ENCODE measurements around the gene TBATA.
A peak's percentile ranks its signal among the peaks of the same experiment; 100 is the strongest.
"Not testable (repeated sequence)": the region's sequence is repeated elsewhere in the genome, so short reads cannot be mapped to it uniquely, and the experiment has no call there.

Gene TBATA

DNA sequence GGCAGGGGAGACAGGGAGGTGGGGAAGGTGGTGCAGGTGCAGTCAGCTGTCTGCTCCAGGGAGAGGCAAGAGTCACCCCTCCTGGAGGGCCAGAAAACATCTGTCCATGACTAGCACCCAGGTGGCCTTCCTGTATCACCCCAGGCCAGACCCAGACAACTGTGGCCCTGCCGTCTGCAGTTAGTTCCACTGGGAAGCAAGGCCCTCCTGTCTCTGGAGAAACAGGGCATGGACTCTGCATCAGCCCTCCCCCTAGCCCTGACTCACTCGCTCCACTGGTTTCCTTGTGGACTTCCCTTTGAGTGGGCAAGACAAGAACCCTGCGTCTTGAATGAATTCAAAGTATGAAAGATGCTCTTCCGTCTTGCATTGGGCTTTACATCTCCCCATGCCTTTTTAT is 12.6 kb downstream of the TBATA start:
- TF ChIP-seq, protein P1, sequence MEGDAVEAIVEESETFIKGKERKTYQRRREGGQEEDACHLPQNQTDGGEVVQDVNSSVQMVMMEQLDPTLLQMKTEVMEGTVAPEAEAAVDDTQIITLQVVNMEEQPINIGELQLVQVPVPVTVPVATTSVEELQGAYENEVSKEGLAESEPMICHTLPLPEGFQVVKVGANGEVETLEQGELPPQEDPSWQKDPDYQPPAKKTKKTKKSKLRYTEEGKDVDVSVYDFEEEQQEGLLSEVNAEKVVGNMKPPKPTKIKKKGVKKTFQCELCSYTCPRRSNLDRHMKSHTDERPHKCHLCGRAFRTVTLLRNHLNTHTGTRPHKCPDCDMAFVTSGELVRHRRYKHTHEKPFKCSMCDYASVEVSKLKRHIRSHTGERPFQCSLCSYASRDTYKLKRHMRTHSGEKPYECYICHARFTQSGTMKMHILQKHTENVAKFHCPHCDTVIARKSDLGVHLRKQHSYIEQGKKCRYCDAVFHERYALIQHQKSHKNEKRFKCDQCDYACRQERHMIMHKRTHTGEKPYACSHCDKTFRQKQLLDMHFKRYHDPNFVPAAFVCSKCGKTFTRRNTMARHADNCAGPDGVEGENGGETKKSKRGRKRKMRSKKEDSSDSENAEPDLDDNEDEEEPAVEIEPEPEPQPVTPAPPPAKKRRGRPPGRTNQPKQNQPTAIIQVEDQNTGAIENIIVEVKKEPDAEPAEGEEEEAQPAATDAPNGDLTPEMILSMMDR (IDR thresholded peaks at IDR 0.05; ENCODE audit: control extremely low read depth, extremely low read depth, low read depth, missing control alignments), result no peak
- ChIA-PET POLR2A (no interaction called here), CTCF (interaction anchor here (2.1 kb wide), 1 partner anchor 12 kb away, joined by 6 read pairs; no protein-coding TSS in a partner anchor)
- peak; percentile 6 for DNase-seq (ENCODE audit: extremely low spot score)

DNA sequence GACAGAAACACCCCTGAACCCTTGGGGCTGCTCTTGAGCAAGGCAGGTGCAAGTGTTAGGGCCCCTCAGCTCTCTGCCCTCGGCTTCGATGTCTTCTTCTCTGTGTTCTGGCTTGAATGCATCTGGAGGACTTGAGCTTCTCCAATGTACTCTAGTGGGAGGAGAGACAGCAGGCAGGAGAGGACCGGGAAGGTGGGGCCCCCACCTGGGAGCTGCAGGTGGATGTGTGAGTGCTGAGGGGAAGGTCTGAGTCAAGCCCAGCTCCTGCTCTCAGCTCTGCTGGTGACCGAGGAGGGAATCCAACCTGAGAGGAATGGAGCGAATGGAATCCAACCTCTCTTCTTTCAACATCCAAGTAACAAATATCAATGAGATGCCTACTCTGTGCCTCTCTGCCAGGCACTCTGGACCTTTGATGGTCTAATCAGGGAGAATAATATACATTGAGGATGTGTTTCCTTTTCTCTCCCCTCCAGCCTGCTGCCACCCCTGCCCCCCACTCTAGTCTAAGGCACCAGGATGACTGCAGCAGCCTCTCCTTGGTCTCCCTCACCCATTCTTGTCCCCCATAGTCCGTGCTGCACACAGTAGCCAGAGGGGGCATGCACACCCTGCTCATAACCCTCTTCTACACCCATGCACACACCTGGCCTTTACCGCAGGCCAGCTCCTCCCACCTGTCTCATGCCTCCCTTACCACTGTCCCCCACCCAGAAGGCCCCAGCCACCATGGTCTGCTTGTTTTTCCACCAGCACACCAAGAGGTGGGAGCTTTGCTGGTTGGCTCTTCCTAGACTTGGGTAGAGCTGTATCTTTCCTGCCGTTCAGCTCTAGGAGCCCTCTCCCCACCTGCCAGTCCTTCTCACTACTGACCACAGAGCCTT is 13.6 kb downstream of the TBATA start:
- TF ChIP-seq, protein P1 (IDR thresholded peaks at IDR 0.05; ENCODE audit: control extremely low read depth, extremely low read depth, low read depth, missing control alignments), result no peak
- ChIA-PET CTCF (interaction anchor here (1.6 kb wide), 1 partner anchor 10 kb away, joined by 5 read pairs; no protein-coding TSS in a partner anchor), POLR2A (no interaction called here)

DNA sequence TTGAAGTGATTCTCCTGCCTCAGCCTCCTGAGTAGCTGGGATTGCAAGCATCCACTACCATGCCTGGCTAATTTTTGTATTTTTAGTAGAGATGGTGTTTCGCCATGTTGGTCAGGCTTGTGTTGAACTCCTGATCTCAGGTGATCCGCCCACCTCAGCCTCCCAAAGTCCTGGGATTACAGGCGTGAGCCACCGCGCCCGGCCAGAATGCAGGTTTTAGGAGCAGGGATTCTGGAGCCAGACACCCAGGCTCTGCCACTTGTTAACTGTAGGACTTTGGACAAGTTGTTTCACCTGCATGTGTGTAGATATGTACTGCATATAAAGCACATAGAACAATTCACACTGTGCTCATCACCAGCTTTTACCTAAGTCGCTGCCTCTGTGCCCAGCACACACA is 14.7 kb downstream of the TBATA start:
- DNase-seq (ENCODE audit: extremely low spot score); POLR2A ChIA-PET: not testable (repeated sequence)
- CTCF ChIA-PET, result interaction anchor here (0.8 to 1.6 kb wide), 2 partner anchors 9 to 12 kb away, joined by 4 to 5 read pairs; no protein-coding TSS in a partner anchor

More for the DNA sequence above, 13.6 kb downstream of the TBATA start:
- DNase-seq (ENCODE audit: extremely low spot score), result no peak

DNA sequence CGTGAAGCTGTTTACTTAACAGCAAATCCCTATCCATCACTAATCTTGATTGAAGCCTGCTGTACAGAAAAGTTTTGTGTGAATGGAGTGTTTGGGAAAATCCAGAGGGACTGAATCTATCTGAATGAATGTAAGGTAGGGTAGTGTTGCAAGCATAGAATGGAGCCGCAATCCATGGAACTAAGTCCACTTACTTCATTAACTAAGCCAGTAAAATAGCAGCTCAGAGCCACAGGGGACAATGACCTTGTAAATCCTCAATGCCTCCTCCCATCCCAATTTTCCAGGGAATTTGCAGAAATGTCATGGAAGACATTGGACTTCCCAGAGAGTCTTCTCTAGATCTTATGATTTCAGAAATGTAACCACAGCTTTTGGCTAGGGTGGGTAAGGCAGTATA is 15.2 kb downstream of the TBATA start:
- no peak for DNase-seq (ENCODE audit: extremely low spot score)
- TF ChIP-seq, protein P1 (IDR thresholded peaks at IDR 0.05; ENCODE audit: control extremely low read depth, extremely low read depth, low read depth, missing control alignments), result no peak
- CTCF ChIA-PET, result interaction anchor here (0.8 to 2.1 kb wide), 3 partner anchors 9 to 220 kb away, joined by 4 to 5 read pairs (median 4); no protein-coding TSS in a partner anchor
- POLR2A ChIA-PET, result no interaction called here

DNA sequence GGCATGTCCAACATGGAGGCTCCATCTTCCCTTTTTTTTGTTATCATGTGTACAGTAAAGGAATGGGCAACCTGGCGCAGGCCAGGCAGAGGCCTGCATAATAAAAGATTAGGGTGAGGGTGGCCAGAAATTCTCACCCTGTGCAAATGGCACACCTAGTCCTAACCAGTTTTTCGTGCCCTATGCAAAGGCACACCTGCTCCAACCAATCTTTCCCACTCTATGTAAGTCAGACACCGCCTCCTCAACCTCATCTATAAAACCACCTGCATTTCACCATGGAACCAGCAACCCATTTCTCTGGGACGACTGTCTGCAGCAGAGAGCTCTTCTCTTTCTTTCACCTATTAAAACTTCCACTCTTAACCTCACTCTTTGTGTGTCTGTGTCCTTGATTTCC is 16.1 kb downstream of the TBATA start:
- CTCF ChIA-PET, result interaction anchor here (2.1 kb wide), 1 partner anchor 219 kb away, joined by 4 read pairs; no protein-coding TSS in a partner anchor
- no peak for DNase-seq (ENCODE audit: extremely low spot score)
- TF ChIP-seq, protein P1 (IDR thresholded peaks at IDR 0.05; ENCODE audit: control extremely low read depth, extremely low read depth, low read depth, missing control alignments), result no peak
- POLR2A ChIA-PET, result no interaction called here

DNA sequence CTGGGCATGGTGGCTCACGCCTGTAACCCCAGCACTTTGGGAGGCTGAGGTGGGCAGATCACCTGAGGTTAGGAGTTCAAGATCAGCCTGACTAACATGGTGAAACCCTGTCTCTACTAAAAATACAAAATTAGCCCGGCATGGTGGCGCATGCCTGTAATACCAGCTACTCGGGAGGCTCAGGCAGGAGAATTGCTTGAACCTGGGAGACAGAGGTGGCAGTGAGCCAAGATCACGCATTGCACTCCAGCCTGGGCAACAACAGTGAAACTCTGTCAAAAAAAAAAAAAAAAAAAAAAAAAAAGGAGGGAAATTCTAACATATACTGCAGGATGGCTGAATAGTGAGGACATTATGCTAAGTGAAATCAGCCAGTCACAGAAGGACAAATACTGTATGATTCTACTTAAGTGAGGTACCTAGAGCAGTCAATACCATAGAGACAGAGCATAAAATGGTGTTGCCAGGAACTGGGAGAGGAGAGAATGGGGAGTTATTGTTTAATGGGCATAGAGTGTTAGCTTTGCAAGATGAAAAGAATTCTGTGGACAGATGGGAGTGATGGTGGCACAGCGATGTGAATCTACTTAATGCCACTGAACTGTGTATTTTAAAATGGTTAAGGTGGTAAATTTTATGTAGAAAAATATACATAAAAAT is 17.0 kb downstream of the TBATA start:
- POLR2A ChIA-PET; DNase-seq (ENCODE audit: extremely low spot score): not testable (repeated sequence)
- CTCF ChIA-PET, result interaction anchor here (2.1 kb wide), 1 partner anchor 218 kb away, joined by 4 read pairs; no protein-coding TSS in a partner anchor

DNA sequence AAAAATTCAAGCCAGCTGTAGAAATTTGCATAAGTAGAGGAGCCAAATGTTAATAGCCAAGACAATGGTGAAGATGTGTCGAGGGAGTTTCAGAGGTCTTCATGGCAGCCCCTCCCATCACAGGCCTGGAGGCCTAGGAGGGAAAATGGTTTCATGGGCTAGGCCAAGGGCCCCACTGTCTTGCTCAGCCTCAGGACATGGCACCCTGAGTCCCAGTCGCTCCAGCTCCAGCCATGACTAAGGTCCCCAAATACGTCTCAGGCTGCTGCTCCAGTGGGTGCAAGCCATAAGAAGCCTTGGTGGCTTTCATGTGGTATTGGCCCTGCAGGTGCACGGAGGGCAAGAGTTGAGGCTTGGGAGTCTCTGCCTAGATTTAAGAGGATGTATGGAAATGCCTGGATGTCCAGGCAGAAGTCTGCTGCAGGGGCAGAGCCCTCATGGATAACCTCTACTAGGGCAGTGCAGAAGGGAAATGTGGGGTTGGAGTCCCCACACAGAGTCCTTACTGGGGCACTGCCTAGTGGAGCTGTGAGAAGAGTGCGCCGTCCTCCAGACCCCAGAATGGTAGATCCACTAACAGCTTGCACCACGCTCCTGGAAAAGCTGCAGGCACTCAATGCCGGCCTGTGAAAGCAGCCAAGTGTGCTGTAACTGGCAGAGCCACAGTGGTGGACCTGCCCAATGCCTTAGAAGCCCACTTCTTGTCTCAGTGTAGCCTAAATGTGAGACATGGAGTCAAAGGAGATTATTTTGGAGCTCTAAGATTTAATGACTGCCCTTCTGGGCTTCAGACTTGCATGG is 19.2 kb downstream of the TBATA start:
- ChIA-PET POLR2A (no interaction called here), CTCF (interaction anchor here (1.2 kb wide), 1 partner anchor 217 kb away, joined by 3 read pairs; no protein-coding TSS in a partner anchor)
- no peak for DNase-seq (ENCODE audit: extremely low spot score)
- TF ChIP-seq, protein P1 (IDR thresholded peaks at IDR 0.05; ENCODE audit: control extremely low read depth, extremely low read depth, low read depth, missing control alignments), result no peak

All from GM10248 (cell line).